PC-9 (cell line): ENCODE measurements around the gene FTO. TPM values are rescaled to one million over a fixed set of nuclear protein-coding genes. Genes with fewer than 3 reads are reported as not detected.

ENCODE experiments used
- BruUV-seq: library from RNA; stranded (reverse); fragments of 400-500 nt; replicated peaks from 2 replicates; lab custom pipeline; 2021; lab: Mats Ljungman, UMichigan
- CTCF ChIA-PET: fragments of 300-600 bp; sonication (Branson Sonifier 250); formaldehyde crosslinking; loops from one replicate; lab custom pipeline; 2022; ENCODE audit warnings: antibody characterized with exemption; lab: Charles Lee
- POLR2A ChIA-PET: fragments of 300-600 bp; sonication (Branson Sonifier 250); formaldehyde crosslinking; loops from one replicate; lab custom pipeline; 2022; ENCODE audit warnings: antibody characterized with exemption; ENCODE audit not compliant: unreplicated experiment; lab: Charles Lee
- DNase-seq, 2 experiments: peaks; one replicate each; pipeline versions ENCODE4 v3.0.0 to v3.0.0-alpha.2; 2015 to 2022; ENCODE audit warnings: mixed read lengths in 1 of 2
- H2AFZ ChIP-seq: fragments of 200-600 bp; sonication (generic); 2 replicates; pipeline ENCODE4 v1.8.1; 2017; ENCODE audit warnings: antibody characterized with exemption
- H3F3A ChIP-seq: fragments of 200-600 bp; sonication (generic); 2 replicates; pipeline ENCODE4 v1.8.1; 2017; ENCODE audit warnings: antibody characterized with exemption, mild to moderate bottlenecking, low read depth; ENCODE audit not compliant: insufficient read depth
- H3K27ac ChIP-seq: fragments of 200-600 bp; sonication (generic); 2 replicates; pipeline ENCODE4 v1.6.1; 2016; ENCODE audit warnings: mixed run types
- H3K27me3 ChIP-seq: fragments of 200-600 bp; sonication (generic); 2 replicates; pipeline ENCODE4 v1.6.1; 2016; ENCODE audit warnings: low read depth, mixed run types; ENCODE audit not compliant: insufficient read depth
- H3K36me3 ChIP-seq: fragments of 200-600 bp; sonication (generic); 2 replicates; pipeline ENCODE4 v1.6.1; 2016; ENCODE audit warnings: low read depth, mixed run types
- H3K4me1 ChIP-seq: fragments of 200-600 bp; sonication (generic); replicated peaks from 2 replicates; pipeline ENCODE4 v1.6.1; 2016; ENCODE audit warnings: mixed run types; ENCODE audit not compliant: insufficient read depth
- H3K4me2 ChIP-seq: fragments of 200-600 bp; sonication (generic); 2 replicates; pipeline ENCODE4 v1.6.1; 2017; ENCODE audit warnings: mixed run types
- H3K4me3 ChIP-seq: fragments of 200-600 bp; sonication (generic); 2 replicates; pipeline ENCODE4 v1.6.1; 2016; ENCODE audit warnings: mixed run types
- H3K79me2 ChIP-seq: fragments of 200-600 bp; sonication (generic); 2 replicates; pipeline ENCODE4 v1.6.1; 2017; ENCODE audit warnings: low read depth, mixed run types
- H3K9me2 ChIP-seq: fragments of 200-600 bp; sonication (generic); 2 replicates; pipeline ENCODE4 v1.8.1; 2017; ENCODE audit warnings: mild to moderate bottlenecking; ENCODE audit not compliant: insufficient read depth
- H3K9me3 ChIP-seq: fragments of 200-600 bp; sonication (generic); 2 replicates; pipeline ENCODE4 v1.8.1; 2016; ENCODE audit warnings: low read depth; ENCODE audit not compliant: insufficient read depth
- H4K20me1 ChIP-seq: fragments of 200-600 bp; sonication (generic); 2 replicates; pipeline ENCODE4 v1.8.1; 2017; ENCODE audit not compliant: insufficient read depth
- EZH2 ChIP-seq: fragments of 200-600 bp; sonication (generic); IDR thresholded peaks from 2 replicates; pipeline ENCODE4 v1.8.0; 2017; ENCODE audit warnings: antibody characterized with exemption, low read depth
- intact Hi-C: fragments of 100-400 bp; cut with micrococcal nuclease; formaldehyde crosslinking; loops from one replicate; pipeline ENCODE4 v1.10.0; 2022; ENCODE audit not compliant: unreplicated experiment
- total RNA-seq: library from RNA; stranded (reverse); gene quantifications from 2 replicates; pipeline ENCODE4 v1.2.3, GENCODE V29; 2021
- TF ChIP-seq, protein P1 (sequence below): fragments of 200-600 bp; sonication (generic); conservative IDR thresholded peaks from 2 replicates; pipeline ENCODE4 v1.6.1; 2017; ENCODE audit warnings: mixed run types, antibody characterized with exemption, mild to moderate bottlenecking, moderate library complexity

The FTO gene
- total RNA-seq, 1 experiment from 2014 or later: 58.1 TPM

DNA sequence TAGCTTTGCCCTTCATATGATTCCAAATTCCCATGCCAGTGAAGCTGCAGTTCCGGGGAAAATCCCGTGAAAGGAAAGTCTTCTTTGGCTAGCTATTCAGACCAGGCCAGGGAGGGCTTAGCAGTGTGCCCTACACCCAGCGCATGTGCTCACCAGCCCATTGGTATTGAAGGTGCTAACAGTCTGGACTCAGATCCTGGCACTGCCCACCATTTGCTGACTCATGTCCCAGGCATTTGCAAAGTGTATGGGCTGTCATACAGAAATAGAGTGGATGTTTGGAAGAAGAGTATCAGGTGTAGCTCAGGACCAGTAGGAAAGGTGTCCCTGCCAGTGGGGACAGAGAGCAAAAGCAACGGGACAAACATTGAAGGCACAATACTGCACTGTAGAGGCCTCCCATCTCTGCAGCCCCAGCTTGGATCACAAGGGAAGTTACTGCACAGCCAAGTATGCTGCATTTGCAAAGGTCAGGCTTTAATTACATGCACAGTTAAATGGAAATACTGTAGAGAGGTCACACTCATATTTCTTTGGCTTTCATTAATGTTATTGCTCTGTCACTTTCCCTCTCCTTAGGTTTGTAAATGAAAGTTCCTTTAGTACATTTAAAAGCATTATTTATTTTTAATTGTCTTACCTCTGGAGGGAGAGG, 362.6 kb downstream of the FTO start:
- H2AFZ ChIP-seq: no peak overlapping the region

DNA sequence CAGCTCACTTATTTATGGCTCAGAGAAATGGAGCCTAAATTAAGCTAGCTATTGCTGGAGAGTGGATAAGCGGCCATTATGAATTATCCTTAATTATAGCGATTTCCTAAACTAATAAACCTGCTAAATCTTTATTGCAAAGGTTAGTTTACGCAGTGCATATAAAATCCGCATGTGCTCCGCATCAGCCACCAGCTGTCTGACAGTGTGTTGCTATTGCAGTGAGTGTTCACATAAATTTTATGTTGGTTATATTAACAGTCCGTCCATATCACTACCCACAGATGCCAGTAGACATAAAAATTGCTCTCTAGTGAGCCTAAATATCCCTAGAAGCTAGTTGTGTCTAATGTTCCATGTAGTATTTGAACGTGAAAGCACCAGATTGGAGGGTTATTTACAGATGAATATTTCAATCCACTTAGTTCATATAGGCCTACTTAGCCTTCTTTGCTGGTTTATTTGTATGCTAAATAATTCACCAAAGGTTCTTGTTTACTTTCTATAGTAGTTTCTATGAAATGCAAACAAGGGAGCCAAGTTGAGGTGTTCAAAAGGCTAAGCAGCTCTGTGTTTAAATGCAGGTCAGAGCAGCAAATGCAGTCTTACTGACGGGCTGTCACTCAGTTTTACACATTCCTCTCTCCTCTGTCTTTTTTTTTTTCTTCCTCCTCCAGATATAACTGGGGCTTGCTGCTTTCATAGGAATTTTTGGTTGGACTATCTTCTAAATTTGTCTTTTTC, 363.5 kb downstream of the FTO start:
- CTCF ChIA-PET: no interaction called here
- TF ChIP-seq EZH2: no peak
- TF ChIP-seq, protein P1, sequence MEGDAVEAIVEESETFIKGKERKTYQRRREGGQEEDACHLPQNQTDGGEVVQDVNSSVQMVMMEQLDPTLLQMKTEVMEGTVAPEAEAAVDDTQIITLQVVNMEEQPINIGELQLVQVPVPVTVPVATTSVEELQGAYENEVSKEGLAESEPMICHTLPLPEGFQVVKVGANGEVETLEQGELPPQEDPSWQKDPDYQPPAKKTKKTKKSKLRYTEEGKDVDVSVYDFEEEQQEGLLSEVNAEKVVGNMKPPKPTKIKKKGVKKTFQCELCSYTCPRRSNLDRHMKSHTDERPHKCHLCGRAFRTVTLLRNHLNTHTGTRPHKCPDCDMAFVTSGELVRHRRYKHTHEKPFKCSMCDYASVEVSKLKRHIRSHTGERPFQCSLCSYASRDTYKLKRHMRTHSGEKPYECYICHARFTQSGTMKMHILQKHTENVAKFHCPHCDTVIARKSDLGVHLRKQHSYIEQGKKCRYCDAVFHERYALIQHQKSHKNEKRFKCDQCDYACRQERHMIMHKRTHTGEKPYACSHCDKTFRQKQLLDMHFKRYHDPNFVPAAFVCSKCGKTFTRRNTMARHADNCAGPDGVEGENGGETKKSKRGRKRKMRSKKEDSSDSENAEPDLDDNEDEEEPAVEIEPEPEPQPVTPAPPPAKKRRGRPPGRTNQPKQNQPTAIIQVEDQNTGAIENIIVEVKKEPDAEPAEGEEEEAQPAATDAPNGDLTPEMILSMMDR: no peak
- H2AFZ ChIP-seq: no peak overlapping the region
- H4K20me1 ChIP-seq: no peaks in the 10 kb centered on the region
- H3F3A ChIP-seq: no peaks in the 10 kb centered on the region; the same call in 1 of the 2 replicates
- no peaks in the 10 kb centered on the region for H3K79me2 ChIP-seq
- no peaks in the 10 kb centered on the region for H3K27me3 ChIP-seq
- no peak overlapping the region for H3K27ac ChIP-seq
- no peaks in the 10 kb centered on the region; the same call in 1 of the 2 replicates for H3K9me2 ChIP-seq
- POLR2A ChIA-PET: no interaction called here
- BruUV-seq: no TSS peak
- H3K4me1 ChIP-seq: peaks cover 10% of the 10 kb centered on the region
- no peaks in the 10 kb centered on the region for H3K36me3 ChIP-seq
- H3K9me3 ChIP-seq: no peaks in the 10 kb centered on the region
- no peak overlapping the region for H3K4me2 ChIP-seq
- intact Hi-C loops: no loop called here
- no peak overlapping the region for H3K4me3 ChIP-seq
- DNase-seq: no peak

More for the DNA sequence above, 362.6 kb downstream of the FTO start:
- no peaks in the 10 kb centered on the region; the same call in 1 of the 2 replicates for H3K9me2 ChIP-seq
- peaks cover 10% of the 10 kb centered on the region for H3K4me1 ChIP-seq
- H3K79me2 ChIP-seq: no peaks in the 10 kb centered on the region
- CTCF ChIA-PET: no interaction called here
- TF ChIP-seq, protein P1: no peak
- TF ChIP-seq EZH2: no peak
- H3K27me3 ChIP-seq: no peaks in the 10 kb centered on the region
- POLR2A ChIA-PET: interaction anchor here (0.6 to 0.7 kb wide), 2 partner anchors 11 to 105 kb away, joined by 3 read pairs; no protein-coding TSS in a partner anchor
- no peaks in the 10 kb centered on the region for H4K20me1 ChIP-seq
- no peaks in the 10 kb centered on the region; the same call in 1 of the 2 replicates for H3F3A ChIP-seq
- intact Hi-C loops: no loop called here
- H3K9me3 ChIP-seq: no peaks in the 10 kb centered on the region
- no TSS peak for BruUV-seq
- H3K36me3 ChIP-seq: no peaks in the 10 kb centered on the region
- DNase-seq: peak; percentile 47 to 57
- no peak overlapping the region; the same call in 1 of the 2 replicates for H3K4me2 ChIP-seq
- H3K4me3 ChIP-seq: no peak overlapping the region
- no peak overlapping the region for H3K27ac ChIP-seq

DNA sequence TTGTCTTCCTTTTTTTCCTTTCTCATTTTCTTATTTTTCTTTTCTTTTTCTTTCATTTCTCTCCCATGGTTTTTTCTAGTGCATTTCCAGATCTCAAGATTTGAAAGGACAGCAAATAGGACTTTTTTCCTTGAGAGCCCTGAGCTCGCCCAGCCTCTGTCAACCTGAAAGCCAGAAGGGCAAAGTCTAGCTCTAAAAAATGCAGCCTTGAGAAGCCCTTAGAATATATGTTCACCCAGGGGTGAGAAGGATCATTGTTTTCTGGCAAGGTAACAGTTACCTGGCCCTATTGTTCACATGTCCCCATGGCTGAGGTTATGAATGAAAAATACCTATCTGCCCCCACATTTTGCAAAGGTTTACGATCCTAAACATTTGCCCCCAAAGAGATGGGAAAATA, 364.3 kb downstream of the FTO start:
- CTCF ChIA-PET: no interaction called here
- no peaks in the 10 kb centered on the region for H3K9me3 ChIP-seq
- no peak for TF ChIP-seq EZH2
- TF ChIP-seq, protein P1: no peak
- H3K4me2 ChIP-seq: no peak overlapping the region
- no peaks in the 10 kb centered on the region; the same call in 1 of the 2 replicates for H3F3A ChIP-seq
- POLR2A ChIA-PET: no interaction called here
- DNase-seq: no peak
- H3K79me2 ChIP-seq: no peaks in the 10 kb centered on the region
- no peaks in the 10 kb centered on the region for H4K20me1 ChIP-seq
- H3K27ac ChIP-seq: no peak overlapping the region
- peaks cover 10% of the 10 kb centered on the region for H3K4me1 ChIP-seq
- H3K9me2 ChIP-seq: no peaks in the 10 kb centered on the region; the same call in 1 of the 2 replicates
- intact Hi-C loops: no loop called here
- no TSS peak for BruUV-seq
- no peak overlapping the region for H2AFZ ChIP-seq
- H3K27me3 ChIP-seq: no peaks in the 10 kb centered on the region
- H3K36me3 ChIP-seq: no peaks in the 10 kb centered on the region
- no peak overlapping the region for H3K4me3 ChIP-seq
